Endothelial cell of umbilical vein (primary cell): ENCODE results near the gene TNRC6C. TPM values are rescaled to one million over a fixed set of nuclear protein-coding genes. Genes with fewer than 3 reads are reported as not detected.

Source experiments
- BruUV-seq: library from RNA; stranded (reverse); fragments of 400-500 nt; replicated peaks from 2 replicates; lab custom pipeline; 2021; lab: Mats Ljungman, UMichigan
- CTCF ChIA-PET: fragments of 300-600, 350-600 bp; sonication (Branson Sonifier 250); formaldehyde crosslinking; loops from one replicate; lab custom pipeline; 2021; ENCODE audit warnings: antibody characterized with exemption, inconsistent platforms; lab: Charles Lee
- POLR2A ChIA-PET: fragments of 300-600, 350-600 bp; sonication (Branson Sonifier 250); formaldehyde crosslinking; loops from one replicate; lab custom pipeline; 2021; ENCODE audit warnings: antibody characterized with exemption, inconsistent platforms; lab: Charles Lee
- DNase-seq: peaks from one replicate; pipeline ENCODE4 v3.0.0-alpha.2; 2011; ENCODE audit warnings: low read depth, low spot score
- FAIRE-seq: peaks from 2 replicates; lab custom pipeline; 2011; peaks lifted over from hg19 to GRCh38; lab: Jason Lieb, UNC
- H2AFZ ChIP-seq: 2 replicates; pipeline ENCODE4 v1.6.0; 2012; ENCODE audit warnings: low read depth, low read length, control low read depth, inconsistent platforms
- H3K27ac ChIP-seq: 2 replicates; pipeline ENCODE4 v1.5.1; 2011; ENCODE audit warnings: low read depth, mild to moderate bottlenecking, control low read depth, low read length, moderate library complexity; ENCODE audit not compliant: insufficient read depth
- H3K27me3 ChIP-seq, 2 experiments: 2 replicates each; pipeline versions ENCODE4 v1.6.0 to v1.6.1; 2011; ENCODE audit warnings: low read length in 2 of 2, mixed read lengths in 1 of 2; ENCODE audit not compliant: control insufficient read depth in 2 of 2, insufficient read depth in 2 of 2
- H3K36me3 ChIP-seq, 2 experiments: 2 replicates in 1 of 2; 3 replicates in 1 of 2; pipeline ENCODE4 v1.5.1; 2011; ENCODE audit warnings: low read length in 2 of 2, mild to moderate bottlenecking in 1 of 2, moderate library complexity in 1 of 2; ENCODE audit not compliant: control insufficient read depth in 2 of 2, insufficient read depth in 2 of 2; ENCODE audit errors: extremely low read depth in 1 of 2
- H3K4me1 ChIP-seq: 3 replicates; pipeline ENCODE4 v1.5.1; 2011; ENCODE audit warnings: mild to moderate bottlenecking, low read length; ENCODE audit not compliant: control insufficient read depth, insufficient read depth; ENCODE audit errors: extremely low read depth
- H3K4me2 ChIP-seq: 2 replicates; pipeline ENCODE4 v1.6.1; 2011; ENCODE audit warnings: low read length, control low read depth, mixed read lengths; ENCODE audit not compliant: insufficient read depth
- H3K4me3 ChIP-seq, 3 experiments: fragments of 200-600 bp in 1 of 3; sonication (generic), shearing (Covaris generic) in 1 of 3; replicated peaks in 1 of 3; 2 replicates each; pipeline ENCODE4 v1.5.1; 2011 to 2016; ENCODE audit warnings: control low read depth in 3 of 3, low read length in 3 of 3, mild to moderate bottlenecking in 2 of 3, inconsistent platforms in 1 of 3, low read depth in 1 of 3, moderate library complexity in 1 of 3; ENCODE audit not compliant: insufficient read depth in 1 of 3
- H3K79me2 ChIP-seq: 2 replicates; pipeline ENCODE4 v1.6.0; 2012; ENCODE audit warnings: low read length, inconsistent platforms; ENCODE audit not compliant: control insufficient read depth, insufficient read depth
- H3K9ac ChIP-seq: replicated peaks from 2 replicates; pipeline ENCODE3; 2011; ENCODE audit warnings: low read length, control low read depth; ENCODE audit not compliant: insufficient read depth; ENCODE audit errors: extremely low read depth
- H3K9me1 ChIP-seq: replicated peaks from 3 replicates; pipeline ENCODE4 v1.6.0; 2011; ENCODE audit warnings: mild to moderate bottlenecking, low read length; ENCODE audit not compliant: control insufficient read depth, insufficient read depth; ENCODE audit errors: extremely low read depth
- H3K9me3 ChIP-seq: replicated peaks from 2 replicates; pipeline ENCODE4 v1.5.1; 2012; ENCODE audit warnings: low read length, inconsistent platforms; ENCODE audit not compliant: control insufficient read depth, insufficient read depth
- H4K20me1 ChIP-seq: replicated peaks from 2 replicates; pipeline ENCODE3; 2011; ENCODE audit warnings: mild to moderate bottlenecking, low read length; ENCODE audit not compliant: control insufficient read depth, insufficient read depth; ENCODE audit errors: extremely low read depth
- CTCF ChIP-seq, 2 donors: IDR thresholded peaks; 1 replicate in 1 of 2; 2 replicates in 1 of 2; pipeline ENCODE4 v1.5.1; 2011; ENCODE audit warnings: low read length in 2 of 2, mild to moderate bottlenecking in 2 of 2, moderate library complexity in 2 of 2, control low read depth in 1 of 2, inconsistent platforms in 1 of 2, low read depth in 1 of 2; ENCODE audit not compliant: insufficient read depth in 1 of 2; ENCODE audit errors: extremely low read depth in 1 of 2
- EZH2 ChIP-seq: IDR thresholded peaks from 2 replicates; pipeline ENCODE4 v1.6.1; 2012; ENCODE audit warnings: borderline replicate concordance, low read depth, mild to moderate bottlenecking, moderate library complexity, low read length, inconsistent platforms; ENCODE audit not compliant: severe bottlenecking
- FOS ChIP-seq: IDR thresholded peaks from 2 replicates; pipeline ENCODE4 v1.6.1; 2011; ENCODE audit warnings: mild to moderate bottlenecking, low read length, moderate library complexity, borderline replicate concordance; ENCODE audit not compliant: insufficient read depth
- GATA2 ChIP-seq: IDR thresholded peaks from 2 replicates; pipeline ENCODE4 v1.7.0; 2011; ENCODE audit warnings: low read depth, mild to moderate bottlenecking, moderate library complexity, mixed read lengths, low read length; ENCODE audit not compliant: insufficient read length, insufficient read depth
- JUN ChIP-seq: IDR thresholded peaks from 2 replicates; pipeline ENCODE4 v1.6.1; 2011; ENCODE audit warnings: borderline replicate concordance, low read depth; ENCODE audit not compliant: insufficient read length, insufficient read depth
- MAX ChIP-seq: IDR thresholded peaks from 2 replicates; pipeline ENCODE4 v1.6.1; 2011; ENCODE audit not compliant: insufficient read depth, insufficient read length
- MYC ChIP-seq: IDR thresholded peaks from one replicate; pipeline ENCODE4 v1.6.1; 2011; ENCODE audit warnings: mild to moderate bottlenecking, low read depth, low read length
- POLR2A ChIP-seq: IDR thresholded peaks from 2 replicates; pipeline ENCODE4 v1.6.1; 2012; ENCODE audit warnings: low read depth, mild to moderate bottlenecking, control low read depth, low read length
- POLR2AphosphoS5 ChIP-seq: IDR thresholded peaks from 2 replicates; pipeline ENCODE4 v1.6.1; 2012; ENCODE audit warnings: low read depth, mild to moderate bottlenecking, control low read depth, low read length, moderate library complexity; ENCODE audit not compliant: insufficient read depth
- dilution Hi-C: fragments of 300-500 bp; cut with MboI; formaldehyde crosslinking; loops from one replicate; pipeline ENCODE4 v1.15.0; 2019; ENCODE audit warnings: low sequenced_read_pairs; ENCODE audit not compliant: extremely low pct_ligation_motif_present
- intact Hi-C: fragments of 100-400 bp; cut with micrococcal nuclease; formaldehyde crosslinking; loops from one replicate; pipeline ENCODE4 v1.10.0; 2022
- polyA plus RNA-seq, 4 experiments: library from polyadenylated mRNA; depleted of rRNA in 3 of 4; stranded (reverse) in 3 of 4; unstranded in 1 of 4; fragments of >200 nt; gene quantifications; 2 replicates each; pipeline versions ENCODE4 v1.2.1 to v1.2.3, GENCODE V29; 2011 to 2012; ENCODE audit warnings: missing spikeins in 1 of 4
- total RNA-seq: library from RNA; stranded (reverse); gene quantifications from 2 replicates; pipeline ENCODE4 v1.2.3, GENCODE V29; 2021

TNRC6C gene
- total and polyA plus RNA-seq, 2 donors (not counting 3 experiments of a cell fraction or from before 2014, with no cell fraction given), result 2.1 to 17.5 TPM

GRCh38 chr17:78104540-78104941 lies 146.0 kb downstream of the TNRC6C start:
- BruUV-seq, result no TSS peak
- no peak for DNase-seq
- dilution Hi-C loops, result no loop called here
- no peak for TF ChIP-seq MYC
- no peak for TF ChIP-seq GATA2
- no peak for TF ChIP-seq MAX
- TF ChIP-seq POLR2AphosphoS5, result no peak
- no peak for TF ChIP-seq CTCF (IDR thresholded peaks at IDR 0.05; ENCODE audit: extremely low read depth in 1 of 2, insufficient read depth in 1 of 2, low read depth in 1 of 2, low read length in 2 of 2)
- no peak for TF ChIP-seq POLR2A
- TF ChIP-seq FOS, result no peak
- TF ChIP-seq JUN, result no peak
- no peak for TF ChIP-seq EZH2
- Histone ChIP-seq H3K27me3 (no peaks in the 10 kb centered on the region), H3K9ac (no peak overlapping the region), H3K36me3 (peaks cover 0 to 14% of the 10 kb centered on the region in 2 experiments), H2AFZ (no peak overlapping the region), H3K79me2 (no peaks in the 10 kb centered on the region), H3K27ac (no peak overlapping the region), H3K4me3 (no peak overlapping the region), H3K9me1 (no peaks in the 10 kb centered on the region), H3K4me2 (no peak overlapping the region), H4K20me1 (no peaks in the 10 kb centered on the region), H3K9me3 (no peaks in the 10 kb centered on the region), H3K4me1 (no peaks in the 10 kb centered on the region)
- ChIA-PET POLR2A (no interaction called here), CTCF (interaction anchor here (0.8 to 1.0 kb wide), 2 partner anchors 13 to 20 kb away, joined by 3 to 5 read pairs; no protein-coding TSS in a partner anchor)
- intact Hi-C loops, result no loop called here
- no peak for FAIRE-seq
